ENCODE data around the gene RASAL2. TPM values are rescaled to one million over a fixed set of nuclear protein-coding genes. Genes with fewer than 3 reads are reported as not detected.

RASAL2 gene
- total RNA-seq, 2 experiments from 2014 or later: not detected

- CTCF ChIA-PET: interaction anchor here (0.6 to 0.7 kb wide), 2 partner anchors 8 to 1045 kb away, joined by 3 read pairs; no protein-coding TSS in a partner anchor
- intact Hi-C loops (cut with DNase I, micrococcal nuclease): no loop called here
- DNase-seq (no peak), ATAC-seq (no peak)
- H3K27ac Mint-ChIP-seq: no peak overlapping the region
- no peak overlapping the region for H3K4me3 Mint-ChIP-seq
- H3K9me3 Mint-ChIP-seq (ENCODE audit: low read depth): no peaks in the 10 kb centered on the region
- peaks cover 6% of the 10 kb centered on the region for H3K27me3 Mint-ChIP-seq
- POLR2A ChIA-PET: no interaction called here
- no peaks in the 10 kb centered on the region for H3K36me3 Mint-ChIP-seq (ENCODE audit: low read depth)
- H3K4me1 Mint-ChIP-seq: no peaks in the 10 kb centered on the region
Observed at GRCh38 chr1:178493301-178493741, 399.4 kb downstream of the RASAL2 start.

GRCh38 chr1:178494569-178494971 is 400.7 kb downstream of the RASAL2 start:
- H3K27ac Mint-ChIP-seq: no peak overlapping the region
- CTCF ChIA-PET: interaction anchor here (0.6 kb wide), 1 partner anchor 195 kb away, joined by 3 read pairs; no protein-coding TSS in a partner anchor
- intact Hi-C loops (cut with DNase I, micrococcal nuclease): no loop called here
- no peaks in the 10 kb centered on the region for H3K36me3 Mint-ChIP-seq (ENCODE audit: low read depth)
- H3K4me1 Mint-ChIP-seq: no peaks in the 10 kb centered on the region
- H3K4me3 Mint-ChIP-seq: no peak overlapping the region
- no peaks in the 10 kb centered on the region for H3K9me3 Mint-ChIP-seq (ENCODE audit: low read depth)
- DNase-seq: no peak
- no peak for ATAC-seq
- no peaks in the 10 kb centered on the region for H3K27me3 Mint-ChIP-seq
- POLR2A ChIA-PET: no interaction called here

GRCh38 chr1:178495158-178495557 is 401.3 kb downstream of the RASAL2 start:
- ATAC-seq: no peak
- H3K4me3 Mint-ChIP-seq: no peak overlapping the region

GRCh38 chr1:178495741-178496409 is 402.0 kb downstream of the RASAL2 start:
- no peaks in the 10 kb centered on the region for H3K27me3 Mint-ChIP-seq
- DNase-seq: no peak
- no peaks in the 10 kb centered on the region for H3K4me1 Mint-ChIP-seq
- ChIA-PET POLR2A (no interaction called here), CTCF (interaction anchor here (0.6 kb wide), 1 partner anchor 463 kb away, joined by 3 read pairs; no protein-coding TSS in a partner anchor)
- H3K36me3 Mint-ChIP-seq (ENCODE audit: low read depth): no peaks in the 10 kb centered on the region
- no peaks in the 10 kb centered on the region for H3K9me3 Mint-ChIP-seq (ENCODE audit: low read depth)
- H3K4me3 Mint-ChIP-seq: no peak overlapping the region
- intact Hi-C loops (cut with DNase I, micrococcal nuclease): no loop called here
- ATAC-seq: no peak
- no peak overlapping the region for H3K27ac Mint-ChIP-seq

More at GRCh38 chr1:178495158-178495557, 401.3 kb downstream of the RASAL2 start:
- Mint-ChIP-seq H3K9me3 (ENCODE audit: low read depth) (no peaks in the 10 kb centered on the region), H3K4me1 (no peaks in the 10 kb centered on the region), H3K27ac (no peak overlapping the region), H3K27me3 (no peaks in the 10 kb centered on the region), H3K36me3 (ENCODE audit: low read depth) (no peaks in the 10 kb centered on the region)
- no peak for DNase-seq
- ChIA-PET CTCF (interaction anchor here (0.6 kb wide), 2 partner anchors 194 to 462 kb away, joined by 3 read pairs; no protein-coding TSS in a partner anchor), POLR2A (no interaction called here)
- intact Hi-C loops (cut with DNase I, micrococcal nuclease): no loop called here

GRCh38 chr1:178496410-178497135 is 402.7 kb downstream of the RASAL2 start, which contains the start of gene CLEC20A:
Gene CLEC20A (minus strand): TSS chr1:178496964. CDS start chr1:178496939, 25 bp downstream.
- H3K4me1 Mint-ChIP-seq: no peaks in the 10 kb centered on the region
- no peaks in the 10 kb centered on the region for H3K36me3 Mint-ChIP-seq (ENCODE audit: low read depth)
- no peak for ATAC-seq
- DNase-seq: no peak
- no peak within 1 kb of the TSS for H3K4me3 Mint-ChIP-seq
- no peak within 1 kb of the TSS for H3K27ac Mint-ChIP-seq
- intact Hi-C loops (cut with DNase I, micrococcal nuclease): no loop called here
- H3K27me3 Mint-ChIP-seq: no peaks in the 10 kb centered on the region
- ChIA-PET POLR2A (no interaction called here), CTCF (no interaction called here)
- no peaks in the 10 kb centered on the region for H3K9me3 Mint-ChIP-seq (ENCODE audit: low read depth)

- no peak overlapping the region for H3K27ac Mint-ChIP-seq
- POLR2A ChIA-PET: no interaction called here
- intact Hi-C loops (cut with DNase I, micrococcal nuclease): no loop called here
- H3K4me1 Mint-ChIP-seq: no peaks in the 10 kb centered on the region
- no peak for DNase-seq
- H3K9me3 Mint-ChIP-seq (ENCODE audit: low read depth): no peaks in the 10 kb centered on the region
- no peaks in the 10 kb centered on the region for H3K27me3 Mint-ChIP-seq
- H3K4me3 Mint-ChIP-seq: no peak overlapping the region
- CTCF ChIA-PET: no interaction called here
- no peak for ATAC-seq
- H3K36me3 Mint-ChIP-seq (ENCODE audit: low read depth): no peaks in the 10 kb centered on the region
Observed at GRCh38 chr1:178497903-178498478, 404.1 kb downstream of the RASAL2 start.

GRCh38 chr1:178498896-178499675 is 405.2 kb downstream of the RASAL2 start:
- Mint-ChIP-seq H3K36me3 (ENCODE audit: low read depth) (no peaks in the 10 kb centered on the region), H3K27me3 (peaks cover 2% of the 10 kb centered on the region), H3K9me3 (ENCODE audit: low read depth) (no peaks in the 10 kb centered on the region), H3K27ac (no peak overlapping the region), H3K4me3 (no peak overlapping the region), H3K4me1 (no peaks in the 10 kb centered on the region)
- no peak for DNase-seq
- POLR2A ChIA-PET: no interaction called here
- CTCF ChIA-PET: interaction anchor here (3.2 kb wide), 1 partner anchor 199 kb away, joined by 11 read pairs; no protein-coding TSS in a partner anchor
- intact Hi-C loops (cut with DNase I, micrococcal nuclease): no loop called here
- ATAC-seq: no peak

- ATAC-seq (no peak), DNase-seq (no peak)
- H3K27me3 Mint-ChIP-seq: peaks cover 2% of the 10 kb centered on the region
- no peak overlapping the region for H3K27ac Mint-ChIP-seq
- H3K36me3 Mint-ChIP-seq (ENCODE audit: low read depth): no peaks in the 10 kb centered on the region
- ChIA-PET CTCF (interaction anchor here (0.7 to 3.2 kb wide), 6 partner anchors 7 to 200 kb away, joined by 3 to 20 read pairs (median 4); no protein-coding TSS in a partner anchor), POLR2A (no interaction called here)
- no peak overlapping the region for H3K4me3 Mint-ChIP-seq
- H3K4me1 Mint-ChIP-seq: no peaks in the 10 kb centered on the region
- intact Hi-C loops (cut with DNase I, micrococcal nuclease): loop anchor here (2.0 to 5.0 kb wide), 2 partner anchors 133 to 189 kb away; no protein-coding TSS in a partner anchor
- no peaks in the 10 kb centered on the region for H3K9me3 Mint-ChIP-seq (ENCODE audit: low read depth)
Observed at GRCh38 chr1:178500091-178500770, 406.3 kb downstream of the RASAL2 start.

GRCh38 chr1:178500936-178501554 is 407.1 kb downstream of the RASAL2 start:
- intact Hi-C loops (cut with DNase I, micrococcal nuclease): loop anchor here (2.0 to 5.0 kb wide), 2 partner anchors 134 to 190 kb away; no protein-coding TSS in a partner anchor
- Mint-ChIP-seq H3K36me3 (ENCODE audit: low read depth) (no peaks in the 10 kb centered on the region), H3K4me1 (no peaks in the 10 kb centered on the region), H3K27ac (no peak overlapping the region), H3K9me3 (ENCODE audit: low read depth) (no peaks in the 10 kb centered on the region), H3K27me3 (peaks cover 2% of the 10 kb centered on the region), H3K4me3 (no peak overlapping the region)
- ChIA-PET POLR2A (interaction anchor here (0.6 kb wide), 1 partner anchor 747 kb away, joined by 5 read pairs; no protein-coding TSS in a partner anchor), CTCF (interaction anchor here (0.6 to 3.2 kb wide), 11 partner anchors 8 to 1425 kb away, joined by 3 to 20 read pairs (median 3); no protein-coding TSS in a partner anchor)
- ATAC-seq: no peak
- no peak for DNase-seq

- Mint-ChIP-seq H3K4me1 (no peaks in the 10 kb centered on the region), H3K27ac (no peak overlapping the region), H3K27me3 (peaks cover 2% of the 10 kb centered on the region), H3K9me3 (ENCODE audit: low read depth) (no peaks in the 10 kb centered on the region), H3K4me3 (no peak overlapping the region), H3K36me3 (ENCODE audit: low read depth) (no peaks in the 10 kb centered on the region)
- DNase-seq (peak; percentile 80), ATAC-seq (peak; percentile 75)
- ChIA-PET POLR2A (interaction anchor here (0.6 kb wide), 1 partner anchor 747 kb away, joined by 5 read pairs; no protein-coding TSS in a partner anchor), CTCF (interaction anchor here (0.6 to 3.2 kb wide), 14 partner anchors 10 to 1426 kb away, joined by 3 to 20 read pairs (median 4); no protein-coding TSS in a partner anchor)
- intact Hi-C loops (cut with DNase I, micrococcal nuclease): loop anchor here (2.0 to 5.0 kb wide), 2 partner anchors 135 to 191 kb away; no protein-coding TSS in a partner anchor
Observed at GRCh38 chr1:178501705-178502329, 407.9 kb downstream of the RASAL2 start.
